ENCODE results near the gene DPYSL4.
"Not testable (repeated sequence)": the region's sequence is repeated elsewhere in the genome, so short reads cannot be mapped to it uniquely, and the experiment has no call there.

The DPYSL4 gene

GRCh38 chr10:132209130-132209529 is 22.4 kb downstream of the DPYSL4 start:
- Histone ChIP-seq H3K9me3 (ENCODE audit: insufficient read depth, low read length) (no peaks in the 10 kb centered on the region), H3K4me1 (ENCODE audit: insufficient read depth, insufficient read length) (peaks cover 3% of the 10 kb centered on the region), H3K27me3 (ENCODE audit: insufficient read depth, insufficient read length) (no peaks in the 10 kb centered on the region), H3K9ac (ENCODE audit: insufficient read length, low read depth) (no peak overlapping the region), H3K36me3 (ENCODE audit: insufficient read depth, insufficient read length, low read length) (no peaks in the 10 kb centered on the region), H3K4me3 (ENCODE audit: insufficient read length, low read depth) (no peak overlapping the region)
- no peak for DNase-seq (ENCODE audit: low read depth, low spot score)
- no peak for TF ChIP-seq SUZ12 (IDR thresholded peaks at IDR 0.05; ENCODE audit: extremely low read depth, insufficient read depth, insufficient read length)
- TF ChIP-seq ZNF274 (IDR thresholded peaks at IDR 0.05; ENCODE audit: low read depth, low read length): no peak
- TF ChIP-seq YY1 (IDR thresholded peaks at IDR 0.05; ENCODE audit: insufficient read depth, insufficient read length): no peak

- DNase-seq (ENCODE audit: low read depth, low spot score): no peak
- Histone ChIP-seq H3K9ac (ENCODE audit: insufficient read length, low read depth) (no peak overlapping the region), H3K9me3 (ENCODE audit: insufficient read depth, low read length) (peaks cover 4% of the 10 kb centered on the region; the same call in 1 of the 2 replicates), H3K27me3 (ENCODE audit: insufficient read depth, insufficient read length) (no peaks in the 10 kb centered on the region), H3K36me3 (ENCODE audit: insufficient read depth, insufficient read length, low read length) (no peaks in the 10 kb centered on the region), H3K4me1 (ENCODE audit: insufficient read depth, insufficient read length) (peaks cover 3% of the 10 kb centered on the region), H3K4me3 (ENCODE audit: insufficient read length, low read depth) (no peak overlapping the region)
- no peak for TF ChIP-seq ZNF274 (IDR thresholded peaks at IDR 0.05; ENCODE audit: low read depth, low read length)
- no peak for TF ChIP-seq SUZ12 (IDR thresholded peaks at IDR 0.05; ENCODE audit: extremely low read depth, insufficient read depth, insufficient read length)
- no peak for TF ChIP-seq YY1 (IDR thresholded peaks at IDR 0.05; ENCODE audit: insufficient read depth, insufficient read length)
Measured at GRCh38 chr10:132209978-132210530, 23.3 kb downstream of the DPYSL4 start.

GRCh38 chr10:132210766-132211165 is 24.0 kb downstream of the DPYSL4 start:
- no peaks in the 10 kb centered on the region for H3K36me3 ChIP-seq (ENCODE audit: insufficient read depth, insufficient read length, low read length)
- H3K4me1 ChIP-seq (ENCODE audit: insufficient read depth, insufficient read length): no peaks in the 10 kb centered on the region
- H3K27me3 ChIP-seq (ENCODE audit: insufficient read depth, insufficient read length): no peaks in the 10 kb centered on the region
- H3K4me3 ChIP-seq (ENCODE audit: insufficient read length, low read depth): no peak overlapping the region
- no peak for TF ChIP-seq YY1 (IDR thresholded peaks at IDR 0.05; ENCODE audit: insufficient read depth, insufficient read length)
- TF ChIP-seq SUZ12 (IDR thresholded peaks at IDR 0.05; ENCODE audit: extremely low read depth, insufficient read depth, insufficient read length): no peak
- TF ChIP-seq ZNF274 (IDR thresholded peaks at IDR 0.05; ENCODE audit: low read depth, low read length): no peak
- no peak overlapping the region for H3K9ac ChIP-seq (ENCODE audit: insufficient read length, low read depth)
- DNase-seq (ENCODE audit: low read depth, low spot score): no peak
- H3K9me3 ChIP-seq (ENCODE audit: insufficient read depth, low read length): peaks cover 4% of the 10 kb centered on the region

- H3K9me3 ChIP-seq (ENCODE audit: insufficient read depth, low read length): peaks cover 5% of the 10 kb centered on the region
- no peak overlapping the region for H3K4me3 ChIP-seq (ENCODE audit: insufficient read length, low read depth)
- TF ChIP-seq ZNF274 (IDR thresholded peaks at IDR 0.05; ENCODE audit: low read depth, low read length) (no peak), YY1 (IDR thresholded peaks at IDR 0.05; ENCODE audit: insufficient read depth, insufficient read length) (no peak), SUZ12 (IDR thresholded peaks at IDR 0.05; ENCODE audit: extremely low read depth, insufficient read depth, insufficient read length) (no peak)
- no peaks in the 10 kb centered on the region for H3K4me1 ChIP-seq (ENCODE audit: insufficient read depth, insufficient read length)
- no peak overlapping the region for H3K9ac ChIP-seq (ENCODE audit: insufficient read length, low read depth)
- H3K36me3 ChIP-seq (ENCODE audit: insufficient read depth, insufficient read length, low read length): no peaks in the 10 kb centered on the region
- no peaks in the 10 kb centered on the region for H3K27me3 ChIP-seq (ENCODE audit: insufficient read depth, insufficient read length)
- no peak for DNase-seq (ENCODE audit: low read depth, low spot score)
Measured at GRCh38 chr10:132211246-132211645, 24.5 kb downstream of the DPYSL4 start.

GRCh38 chr10:132212816-132213215 is 26.1 kb downstream of the DPYSL4 start:
- H3K4me3 ChIP-seq (ENCODE audit: insufficient read length, low read depth): no peak overlapping the region
- TF ChIP-seq YY1 (IDR thresholded peaks at IDR 0.05; ENCODE audit: insufficient read depth, insufficient read length) (no peak), SUZ12 (IDR thresholded peaks at IDR 0.05; ENCODE audit: extremely low read depth, insufficient read depth, insufficient read length) (no peak), ZNF274 (IDR thresholded peaks at IDR 0.05; ENCODE audit: low read depth, low read length) (no peak)
- H3K4me1 ChIP-seq (ENCODE audit: insufficient read depth, insufficient read length): no peaks in the 10 kb centered on the region
- no peak overlapping the region for H3K9ac ChIP-seq (ENCODE audit: insufficient read length, low read depth)
- DNase-seq (ENCODE audit: low read depth, low spot score): no peak
- H3K27me3 ChIP-seq (ENCODE audit: insufficient read depth, insufficient read length): no peaks in the 10 kb centered on the region
- no peaks in the 10 kb centered on the region for H3K36me3 ChIP-seq (ENCODE audit: insufficient read depth, insufficient read length, low read length)
- peaks cover 20% of the 10 kb centered on the region for H3K9me3 ChIP-seq (ENCODE audit: insufficient read depth, low read length)

GRCh38 chr10:132213917-132214316 is 27.2 kb downstream of the DPYSL4 start:
- no peak overlapping the region for H3K9ac ChIP-seq (ENCODE audit: insufficient read length, low read depth)
- peaks cover 31% of the 10 kb centered on the region for H3K9me3 ChIP-seq (ENCODE audit: insufficient read depth, low read length)
- H3K36me3 ChIP-seq (ENCODE audit: insufficient read depth, insufficient read length, low read length): no peaks in the 10 kb centered on the region
- DNase-seq (ENCODE audit: low read depth, low spot score): no peak
- TF ChIP-seq YY1 (IDR thresholded peaks at IDR 0.05; ENCODE audit: insufficient read depth, insufficient read length) (no peak), ZNF274 (IDR thresholded peaks at IDR 0.05; ENCODE audit: low read depth, low read length) (no peak), SUZ12 (IDR thresholded peaks at IDR 0.05; ENCODE audit: extremely low read depth, insufficient read depth, insufficient read length) (no peak)
- no peaks in the 10 kb centered on the region for H3K27me3 ChIP-seq (ENCODE audit: insufficient read depth, insufficient read length)
- no peaks in the 10 kb centered on the region for H3K4me1 ChIP-seq (ENCODE audit: insufficient read depth, insufficient read length)
- no peak overlapping the region for H3K4me3 ChIP-seq (ENCODE audit: insufficient read length, low read depth)

- not testable (repeated sequence) for H3K27me3 ChIP-seq (ENCODE audit: insufficient read depth, insufficient read length); H3K9ac ChIP-seq (ENCODE audit: insufficient read length, low read depth); DNase-seq (ENCODE audit: low read depth, low spot score); H3K36me3 ChIP-seq (ENCODE audit: insufficient read depth, insufficient read length, low read length); H3K4me1 ChIP-seq (ENCODE audit: insufficient read depth, insufficient read length); H3K4me3 ChIP-seq (ENCODE audit: insufficient read length, low read depth)
- H3K9me3 ChIP-seq (ENCODE audit: insufficient read depth, low read length): peaks cover 31% of the 10 kb centered on the region
Measured at GRCh38 chr10:132216441-132216840, 29.7 kb downstream of the DPYSL4 start.
